ENCODE results near the gene CCDC8.

Gene CCDC8

GRCh38 chr19:46412650-46413261 lies 608 bp downstream of the CCDC8 start:
- TF ChIP-seq Cebpa-rat (IDR thresholded peaks at IDR 0.05): no peak
- Histone ChIP-seq H3K9ac (no peak overlapping the region), H3K4me1 (peaks cover 56% of the 10 kb centered on the region), H3K4me2 (no peak overlapping the region), H3K36me3 (no peaks in the 10 kb centered on the region), H3K4me3 (no peak overlapping the region), H4K20me1 (no peaks in the 10 kb centered on the region), H3K27ac (no peak overlapping the region), H3K9me3 (0 out of 2 replicates have a peak, but pooled peaks cover 8% of the 10 kb centered on the region), H3K27me3 (peaks cover 23% of the 10 kb centered on the region)

GRCh38 chr19:46411925-46412649 lies 1.3 kb downstream of the CCDC8 start:
- H3K4me2 ChIP-seq: no peak overlapping the region
- no peak overlapping the region for H3K9ac ChIP-seq
- no peak overlapping the region for H3K4me3 ChIP-seq

DNA sequence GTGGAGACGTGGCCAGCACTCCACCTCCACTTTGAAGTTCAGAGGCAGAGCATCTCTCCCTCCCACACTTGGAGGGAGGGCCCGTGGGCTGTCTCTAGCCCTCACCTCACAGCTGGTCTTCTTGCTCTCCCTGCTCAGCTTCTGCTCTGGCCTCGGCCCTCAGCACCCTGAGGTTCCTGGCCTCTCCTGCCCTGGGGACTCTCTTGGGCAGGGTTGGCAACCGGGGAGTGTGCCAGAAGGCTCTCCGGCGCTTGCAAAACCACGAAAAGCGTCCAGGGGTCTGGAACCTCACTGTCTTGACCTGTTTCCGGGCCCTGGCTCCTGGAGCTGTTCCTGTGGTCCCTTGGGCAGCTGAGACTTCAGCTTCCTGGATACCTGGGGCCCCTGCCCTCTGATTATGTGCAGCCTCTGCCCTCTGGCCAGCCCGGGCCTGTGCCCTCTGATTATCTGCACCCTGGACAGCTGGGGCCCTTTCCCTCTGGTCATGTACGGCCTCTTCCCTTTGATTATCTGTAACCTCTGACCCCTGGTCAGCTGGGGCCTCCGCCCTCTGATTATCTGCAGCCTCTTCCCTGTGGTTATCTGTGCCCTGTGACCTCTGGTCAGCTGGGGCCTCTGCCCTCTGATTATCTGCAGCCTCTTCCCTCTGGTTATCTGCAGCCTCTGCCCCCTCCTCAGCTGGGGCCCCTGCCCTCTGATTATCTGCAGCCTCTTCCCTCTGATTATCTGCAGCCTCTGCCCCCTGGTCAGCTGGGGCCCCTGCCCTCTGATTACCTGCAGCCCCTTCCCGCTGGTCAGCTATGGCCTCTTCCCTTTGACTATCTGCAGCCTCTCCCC lies 2.1 kb downstream of the CCDC8 start:
- peaks cover 56% of the 10 kb centered on the region for H3K4me1 ChIP-seq
- 0 out of 2 replicates have a peak, but pooled peaks cover 8% of the 10 kb centered on the region for H3K9me3 ChIP-seq
- no peaks in the 10 kb centered on the region for H3K36me3 ChIP-seq
- H3K9ac ChIP-seq: no peak overlapping the region
- H3K4me2 ChIP-seq: peak overlapping the region; percentile 42
- no peak overlapping the region for H3K4me3 ChIP-seq
- no peaks in the 10 kb centered on the region for H4K20me1 ChIP-seq
- H3K27ac ChIP-seq: no peak overlapping the region
- TF ChIP-seq Cebpa-rat (IDR thresholded peaks at IDR 0.05): no peak
- H3K27me3 ChIP-seq: peaks cover 23% of the 10 kb centered on the region

More at GRCh38 chr19:46411925-46412649, 1.3 kb downstream of the CCDC8 start:
- Histone ChIP-seq H3K27me3 (peaks cover 23% of the 10 kb centered on the region), H3K36me3 (no peaks in the 10 kb centered on the region), H3K27ac (no peak overlapping the region), H3K4me1 (peaks cover 56% of the 10 kb centered on the region), H4K20me1 (no peaks in the 10 kb centered on the region), H3K9me3 (0 out of 2 replicates have a peak, but pooled peaks cover 8% of the 10 kb centered on the region)
- no peak for TF ChIP-seq Cebpa-rat (IDR thresholded peaks at IDR 0.05)

GRCh38 chr19:46410205-46411087 lies 2.9 kb downstream of the CCDC8 start:
- Histone ChIP-seq H4K20me1 (no peaks in the 10 kb centered on the region), H3K4me3 (no peak overlapping the region), H3K4me2 (peak overlapping the region; percentile 42; the same call in 1 of the 2 replicates), H3K4me1 (peaks cover 56% of the 10 kb centered on the region), H3K9me3 (0 out of 2 replicates have a peak, but pooled peaks cover 8% of the 10 kb centered on the region), H3K36me3 (no peaks in the 10 kb centered on the region), H3K27me3 (peaks cover 23% of the 10 kb centered on the region), H3K27ac (no peak overlapping the region), H3K9ac (no peak overlapping the region)
- no peak for TF ChIP-seq Cebpa-rat (IDR thresholded peaks at IDR 0.05)

GRCh38 chr19:46409191-46409590 lies 4.2 kb downstream of the CCDC8 start:
- no peak for TF ChIP-seq Cebpa-rat (IDR thresholded peaks at IDR 0.05)
- Histone ChIP-seq H3K36me3 (no peaks in the 10 kb centered on the region), H3K4me3 (no peak overlapping the region), H3K9me3 (0 out of 2 replicates have a peak, but pooled peaks cover 8% of the 10 kb centered on the region), H4K20me1 (no peaks in the 10 kb centered on the region), H3K27me3 (peaks cover 27% of the 10 kb centered on the region), H3K4me2 (peak overlapping the region; percentile 55), H3K4me1 (peaks cover 61% of the 10 kb centered on the region), H3K27ac (no peak overlapping the region), H3K9ac (no peak overlapping the region)

GRCh38 chr19:46408664-46409039 lies 4.7 kb downstream of the CCDC8 start:
- H4K20me1 ChIP-seq: no peaks in the 10 kb centered on the region
- H3K9ac ChIP-seq: peak overlapping the region; percentile 71; the same call in 1 of the 2 replicates
- H3K27ac ChIP-seq: peak overlapping the region; percentile 69
- H3K4me2 ChIP-seq: peak overlapping the region; percentile 92
- no peaks in the 10 kb centered on the region for H3K36me3 ChIP-seq
- peaks cover 66% of the 10 kb centered on the region for H3K4me1 ChIP-seq
- H3K27me3 ChIP-seq: peaks cover 31% of the 10 kb centered on the region
- TF ChIP-seq Cebpa-rat (IDR thresholded peaks at IDR 0.05): no peak
- H3K4me3 ChIP-seq: peak overlapping the region; percentile 58
- H3K9me3 ChIP-seq: 0 out of 2 replicates have a peak, but pooled peaks cover 8% of the 10 kb centered on the region

DNA sequence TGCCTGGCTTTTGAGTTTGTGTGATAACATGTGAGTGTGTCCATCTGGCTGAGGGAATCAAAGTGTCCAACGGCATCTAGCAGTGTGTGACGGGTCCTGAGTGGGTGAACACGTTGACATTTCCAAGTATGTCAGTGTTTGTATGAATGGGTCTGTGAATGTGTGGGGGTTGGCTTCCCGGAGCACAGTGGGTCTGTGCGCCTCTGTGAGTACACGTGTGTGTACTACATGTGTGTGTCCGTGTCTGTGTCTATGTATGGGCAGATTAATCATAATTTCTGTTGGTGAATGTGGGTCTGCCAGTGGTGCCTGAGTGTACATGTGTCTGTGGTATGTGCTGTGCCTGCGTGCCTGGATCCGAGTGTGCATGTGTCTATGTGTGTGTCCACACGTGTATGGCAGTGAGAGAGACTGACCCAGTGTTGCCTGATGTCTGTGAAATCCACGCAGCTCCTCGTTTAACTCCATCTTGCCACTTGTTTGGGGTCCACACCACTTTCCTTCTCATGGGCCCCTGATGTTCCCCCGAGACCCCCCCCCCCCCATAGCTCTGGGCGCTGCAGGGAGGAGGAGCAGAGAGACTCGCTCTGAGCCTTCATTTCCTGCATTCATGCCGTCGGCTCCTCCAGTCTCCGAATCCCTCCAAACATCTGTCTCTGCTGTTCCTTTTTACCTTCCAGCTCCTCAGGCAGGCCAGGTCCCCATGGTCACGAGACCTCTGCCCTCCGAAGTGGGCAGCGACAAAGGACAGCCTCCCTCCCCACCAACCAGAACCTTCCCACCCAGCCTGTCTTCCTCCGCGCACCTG lies 5.3 kb downstream of the CCDC8 start:
- Histone ChIP-seq H3K27ac (peak overlapping the region; percentile 69), H3K9ac (peak overlapping the region; percentile 71; the same call in 1 of the 2 replicates), H3K4me1 (peaks cover 68% of the 10 kb centered on the region), H3K4me3 (peak overlapping the region; percentile 58), H3K4me2 (peak overlapping the region; percentile 92), H3K9me3 (0 out of 2 replicates have a peak, but pooled peaks cover 5% of the 10 kb centered on the region), H3K36me3 (no peaks in the 10 kb centered on the region), H4K20me1 (no peaks in the 10 kb centered on the region), H3K27me3 (peaks cover 29% of the 10 kb centered on the region)
- no peak for TF ChIP-seq Cebpa-rat (IDR thresholded peaks at IDR 0.05)

DNA sequence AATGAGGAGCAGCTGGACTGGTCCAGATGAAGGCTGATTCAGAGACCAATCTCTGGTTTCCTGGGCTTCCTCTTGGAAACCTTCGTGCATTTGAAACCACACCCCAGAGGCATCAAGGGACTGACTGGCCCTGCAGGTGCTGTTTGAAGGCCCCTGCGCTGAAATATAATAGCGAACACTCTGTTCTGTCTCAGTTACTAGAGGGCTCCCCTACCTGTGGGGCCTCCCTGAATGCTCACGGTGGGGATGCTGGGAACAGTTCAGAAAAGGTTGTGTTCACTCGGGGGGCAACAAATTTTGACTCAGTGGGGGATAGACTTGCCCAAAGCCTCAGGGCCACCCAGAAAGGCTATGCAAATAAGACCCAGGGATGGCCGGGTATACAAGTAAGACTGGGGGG lies 6.4 kb downstream of the CCDC8 start:
- H3K4me2 ChIP-seq: peak overlapping the region; percentile 92
- H3K4me1 ChIP-seq: peaks cover 76% of the 10 kb centered on the region
- H4K20me1 ChIP-seq: no peaks in the 10 kb centered on the region
- no peaks in the 10 kb centered on the region for H3K36me3 ChIP-seq
- no peak overlapping the region for H3K4me3 ChIP-seq
- TF ChIP-seq Cebpa-rat (IDR thresholded peaks at IDR 0.05): no peak
- no peak overlapping the region for H3K27ac ChIP-seq
- peaks cover 18% of the 10 kb centered on the region for H3K27me3 ChIP-seq
- H3K9me3 ChIP-seq: no peaks in the 10 kb centered on the region
- no peak overlapping the region for H3K9ac ChIP-seq
